UCSD-AML1 (cell line): Measurements from ENCODE around the gene C1orf174.

Experiments
- DNase-seq: peaks from one replicate; lab custom pipeline; 2025; ENCODE audit not compliant: unreplicated experiment; lab: John Stamatoyannopoulos, UW

The C1orf174 gene

DNA sequence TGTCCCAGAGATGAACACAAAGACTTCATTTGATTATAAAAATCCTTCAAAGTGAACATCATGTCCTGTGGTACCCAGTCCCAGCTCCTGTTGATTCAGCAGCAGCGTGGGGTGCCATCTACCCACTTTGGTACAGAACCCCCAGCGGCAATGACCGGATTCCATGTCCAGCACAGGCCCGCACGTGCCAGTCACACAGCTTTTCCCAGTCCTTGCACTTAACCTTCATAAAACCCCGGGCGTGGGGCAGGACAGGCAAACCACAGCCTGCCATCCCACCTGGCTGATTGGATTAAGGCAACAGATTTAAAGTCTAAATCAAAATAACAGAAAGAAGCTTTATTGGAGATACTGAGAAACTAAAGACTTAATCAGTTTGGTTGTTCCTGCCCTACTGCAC lies 58.6 kb downstream of the C1orf174 start:
- DNase-seq: no peak
